Uterus (tissue), 2 donors: Measurements from ENCODE around the gene FHIT.

Experiments
- CTCF ChIP-seq, 4 experiments: fragments of 200-600 bp in 2 of 4; fragments of 450-650 bp in 2 of 4; sonication (generic) in 2 of 4; IDR thresholded peaks; one replicate each; pipeline ENCODE4 v1.5.1; 2016 to 2019; ENCODE audit warnings: antibody characterized with exemption in 4 of 4, mild to moderate bottlenecking in 2 of 4, moderate library complexity in 1 of 4
- POLR2A ChIP-seq, 2 donors: fragments of 450-650 bp; IDR thresholded peaks; one replicate each; pipeline ENCODE4 v1.6.1; 2016; ENCODE audit warnings: antibody characterized with exemption in 2 of 2, mild to moderate bottlenecking in 1 of 2, moderate library complexity in 1 of 2

DNA sequence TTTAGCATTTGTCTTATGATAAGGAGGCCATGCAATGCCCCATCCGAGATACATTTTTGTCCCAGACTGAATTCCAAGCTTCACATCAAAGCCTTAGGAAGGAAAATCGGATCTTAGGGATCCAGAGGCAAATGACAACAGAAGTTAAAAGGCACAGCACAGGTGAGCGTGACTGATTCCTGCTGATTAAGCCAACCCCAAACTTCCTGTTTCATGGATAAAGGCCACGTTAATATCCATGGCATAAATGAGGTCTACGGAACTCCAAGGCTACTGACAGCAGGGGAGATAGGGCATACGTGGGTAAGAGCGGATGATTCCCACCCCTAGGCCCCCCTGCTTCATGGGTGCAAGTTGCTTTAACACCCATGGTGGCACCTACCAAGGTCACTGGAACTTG is 471.6 kb downstream of the FHIT start:
- TF ChIP-seq POLR2A (IDR thresholded peaks at IDR 0.05) (no peak), CTCF (IDR thresholded peaks at IDR 0.05) (no peak)
